T-helper 17 cell (primary cell): ENCODE data around the gene PLCG1. TPM values are rescaled to one million over a fixed set of nuclear protein-coding genes. Genes with fewer than 3 reads are reported as not detected.

Experiments
- ATAC-seq: fragments of 150-1000 bp; cut with Tn5 transposase; 2 replicates; pipeline ENCODE4 v1.10.0; 2021; ENCODE audit warnings: mild to moderate bottlenecking, moderate library complexity
- DNase-seq, 3 donors: peaks; one replicate each; pipeline versions ENCODE4 v3.0.0 to v3.0.0-alpha.2; 2020 to 2021
- H3K9me3 ChIP-seq: one replicate; pipeline ENCODE4 v1.7.0; 2013; ENCODE audit warnings: low read length, mild to moderate bottlenecking; ENCODE audit not compliant: control insufficient read depth, poor library complexity, severe bottlenecking
- H3K27ac Mint-ChIP-seq: one replicate; pipeline ENCODE4 v1.8.0; 2022; ENCODE audit warnings: mild to moderate bottlenecking, moderate library complexity, mixed read lengths
- H3K27me3 Mint-ChIP-seq: one replicate; pipeline ENCODE4 v1.8.0; 2022; ENCODE audit warnings: mixed read lengths
- H3K36me3 Mint-ChIP-seq: one replicate; pipeline ENCODE4 v1.8.0; 2022; ENCODE audit warnings: low read depth, mixed read lengths
- H3K4me1 Mint-ChIP-seq: one replicate; pipeline ENCODE4 v1.8.0; 2022; ENCODE audit warnings: mild to moderate bottlenecking, mixed read lengths
- H3K4me3 Mint-ChIP-seq: one replicate; pipeline ENCODE4 v1.8.0; 2022; ENCODE audit warnings: mild to moderate bottlenecking, moderate library complexity, mixed read lengths
- total RNA-seq, 4 donors: library from RNA in 2 of 4; stranded (reverse) in 2 of 4; gene quantifications; one replicate each; pipeline ENCODE4 v1.2.3 and lab custom pipeline; 2022 to 2026

PLCG1 gene
- total RNA-seq, 2 donors from 2014 or later: 420 to 428 TPM

GRCh38 chr20:41191562-41192500, 54.5 kb downstream of the PLCG1 start:
- ATAC-seq (no peak), DNase-seq (no peak)
- Mint-ChIP-seq H3K27me3 (no peaks in the 10 kb centered on the region), H3K27ac (no peak overlapping the region), H3K36me3 (peaks cover 2% of the 10 kb centered on the region), H3K4me1 (no peaks in the 10 kb centered on the region), H3K4me3 (no peak overlapping the region)
- H3K9me3 ChIP-seq: peaks cover 10% of the 10 kb centered on the region

- Mint-ChIP-seq H3K4me1 (no peaks in the 10 kb centered on the region), H3K4me3 (no peak overlapping the region), H3K36me3 (peaks cover 4% of the 10 kb centered on the region), H3K27me3 (no peaks in the 10 kb centered on the region), H3K27ac (no peak overlapping the region)
- peaks cover 10% of the 10 kb centered on the region for H3K9me3 ChIP-seq
- no peak for DNase-seq
- no peak for ATAC-seq
Observed at GRCh38 chr20:41192575-41192974, 55.2 kb downstream of the PLCG1 start.

GRCh38 chr20:41196653-41197225, 59.4 kb downstream of the PLCG1 start:
- H3K9me3 ChIP-seq: peaks cover 4% of the 10 kb centered on the region
- Mint-ChIP-seq H3K27ac (no peak overlapping the region), H3K27me3 (no peaks in the 10 kb centered on the region), H3K36me3 (peaks cover 5% of the 10 kb centered on the region), H3K4me3 (no peak overlapping the region), H3K4me1 (no peaks in the 10 kb centered on the region)
- ATAC-seq: no peak
- no peak for DNase-seq

- Mint-ChIP-seq H3K36me3 (peaks cover 11% of the 10 kb centered on the region), H3K4me1 (peaks cover 4% of the 10 kb centered on the region), H3K4me3 (no peak overlapping the region), H3K27me3 (no peaks in the 10 kb centered on the region), H3K27ac (no peak overlapping the region)
- no peak for DNase-seq
- peaks cover 4% of the 10 kb centered on the region for H3K9me3 ChIP-seq
- ATAC-seq: no peak
Observed at GRCh38 chr20:41198443-41198842, 61.1 kb downstream of the PLCG1 start.

- H3K9me3 ChIP-seq: peaks cover 4% of the 10 kb centered on the region
- Mint-ChIP-seq H3K36me3 (peaks cover 11% of the 10 kb centered on the region), H3K27me3 (no peaks in the 10 kb centered on the region), H3K4me1 (peaks cover 4% of the 10 kb centered on the region), H3K4me3 (no peak overlapping the region), H3K27ac (no peak overlapping the region)
- ATAC-seq (no peak), DNase-seq (no peak)
Observed at GRCh38 chr20:41200446-41201202, 63.3 kb downstream of the PLCG1 start.

- H3K9me3 ChIP-seq: peaks cover 4% of the 10 kb centered on the region
- ATAC-seq: no peak
- peaks cover 4% of the 10 kb centered on the region for H3K4me1 Mint-ChIP-seq
- no peak for DNase-seq
- no peak overlapping the region for H3K27ac Mint-ChIP-seq
- peaks cover 6% of the 10 kb centered on the region for H3K27me3 Mint-ChIP-seq
- H3K4me3 Mint-ChIP-seq: no peak overlapping the region
- peaks cover 11% of the 10 kb centered on the region for H3K36me3 Mint-ChIP-seq
Observed at GRCh38 chr20:41201760-41202159, 64.4 kb downstream of the PLCG1 start.

- ATAC-seq: no peak
- H3K36me3 Mint-ChIP-seq: peaks cover 11% of the 10 kb centered on the region
- no peak overlapping the region for H3K27ac Mint-ChIP-seq
- H3K4me3 Mint-ChIP-seq: no peak overlapping the region
- peaks cover 6% of the 10 kb centered on the region for H3K27me3 Mint-ChIP-seq
- H3K9me3 ChIP-seq: peaks cover 4% of the 10 kb centered on the region
- H3K4me1 Mint-ChIP-seq: peaks cover 7% of the 10 kb centered on the region
- DNase-seq: no peak
Observed at GRCh38 chr20:41202426-41202825, 65.1 kb downstream of the PLCG1 start.

GRCh38 chr20:41203660-41204059, 66.3 kb downstream of the PLCG1 start:
- peaks cover 7% of the 10 kb centered on the region for H3K4me1 Mint-ChIP-seq
- DNase-seq (no peak), ATAC-seq (no peak)
- H3K9me3 ChIP-seq: no peaks in the 10 kb centered on the region
- H3K27ac Mint-ChIP-seq: no peak overlapping the region
- peaks cover 6% of the 10 kb centered on the region for H3K27me3 Mint-ChIP-seq
- no peak overlapping the region for H3K4me3 Mint-ChIP-seq
- peaks cover 10% of the 10 kb centered on the region for H3K36me3 Mint-ChIP-seq

GRCh38 chr20:41204304-41205265, 67.2 kb downstream of the PLCG1 start:
- Mint-ChIP-seq H3K27me3 (peaks cover 6% of the 10 kb centered on the region), H3K36me3 (peaks cover 10% of the 10 kb centered on the region), H3K27ac (no peak overlapping the region), H3K4me3 (no peak overlapping the region), H3K4me1 (peaks cover 7% of the 10 kb centered on the region)
- H3K9me3 ChIP-seq: no peaks in the 10 kb centered on the region
- no peak for ATAC-seq
- no peak for DNase-seq

- H3K4me1 Mint-ChIP-seq: peaks cover 7% of the 10 kb centered on the region
- H3K27me3 Mint-ChIP-seq: peaks cover 6% of the 10 kb centered on the region
- ATAC-seq: no peak
- H3K9me3 ChIP-seq: no peaks in the 10 kb centered on the region
- no peak overlapping the region for H3K4me3 Mint-ChIP-seq
- DNase-seq: no peak
- H3K27ac Mint-ChIP-seq: no peak overlapping the region
- peaks cover 10% of the 10 kb centered on the region for H3K36me3 Mint-ChIP-seq
Observed at GRCh38 chr20:41205313-41205712, 68.0 kb downstream of the PLCG1 start.

- no peaks in the 10 kb centered on the region for H3K9me3 ChIP-seq
- no peak overlapping the region for H3K4me3 Mint-ChIP-seq
- H3K4me1 Mint-ChIP-seq: peaks cover 11% of the 10 kb centered on the region
- peaks cover 3% of the 10 kb centered on the region for H3K36me3 Mint-ChIP-seq
- no peaks in the 10 kb centered on the region for H3K27me3 Mint-ChIP-seq
- DNase-seq (no peak), ATAC-seq (no peak)
- no peak overlapping the region for H3K27ac Mint-ChIP-seq
Observed at GRCh38 chr20:41213150-41213820, 75.9 kb downstream of the PLCG1 start.

- peaks cover 11% of the 10 kb centered on the region for H3K4me1 Mint-ChIP-seq
- peaks cover 3% of the 10 kb centered on the region for H3K36me3 Mint-ChIP-seq
- no peaks in the 10 kb centered on the region for H3K9me3 ChIP-seq
- H3K27ac Mint-ChIP-seq: no peak overlapping the region
- no peaks in the 10 kb centered on the region for H3K27me3 Mint-ChIP-seq
- ATAC-seq (no peak), DNase-seq (no peak)
- no peak overlapping the region for H3K4me3 Mint-ChIP-seq
Observed at GRCh38 chr20:41214202-41214601, 76.9 kb downstream of the PLCG1 start.
